Epithelial cell of proximal tubule (primary cell): ENCODE measurements around the gene OR10G2. TPM values are rescaled to one million over a fixed set of nuclear protein-coding genes. Genes with fewer than 3 reads are reported as not detected.

Source experiments
- DNase-seq: peaks from one replicate; pipeline ENCODE4 v3.0.0-alpha.2; 2011; ENCODE audit warnings: low read depth
- H3K4me3 ChIP-seq: 2 replicates; pipeline ENCODE4 v1.5.1; 2011; ENCODE audit warnings: low read depth, mild to moderate bottlenecking, low read length
- CTCF ChIP-seq: conservative IDR thresholded peaks from 2 replicates; pipeline ENCODE4 v1.5.1; 2012; ENCODE audit warnings: low read depth, mild to moderate bottlenecking, low read length
- total RNA-seq: library from RNA; depleted of rRNA; stranded (reverse); fragments of >200 nt; gene quantifications from 2 replicates; pipeline ENCODE4 v1.2.3, GENCODE V29; 2015

Gene OR10G2
- total RNA-seq, 1 donor from 2014 or later = not detected

- no peak for DNase-seq
- no peak for TF ChIP-seq CTCF
- H3K4me3 ChIP-seq = no peak overlapping the region
These were observed 33.6 kb upstream of the OR10G2 start for GRCh38 chr14:21668377-21668776.

- TF ChIP-seq CTCF = no peak
- DNase-seq = no peak
- H3K4me3 ChIP-seq = no peak overlapping the region
These were observed 22.2 kb upstream of the OR10G2 start for GRCh38 chr14:21656980-21657379.

GRCh38 chr14:21654215-21654614 is 19.5 kb upstream of the OR10G2 start:
- no peak overlapping the region for H3K4me3 ChIP-seq
- no peak for TF ChIP-seq CTCF
- DNase-seq = no peak

GRCh38 chr14:21653331-21653885 is 18.7 kb upstream of the OR10G2 start, which contains the start of gene OR4E2:
Gene OR4E2 (plus strand): TSS chr14:21653835. CDS start chr14:21665083, 11,248 bp downstream.
- no peak for DNase-seq
- TF ChIP-seq CTCF = no peak

GRCh38 chr14:21652209-21652808 is 17.6 kb upstream of the OR10G2 start:
- H3K4me3 ChIP-seq = no peak overlapping the region
- TF ChIP-seq CTCF = no peak
- no peak for DNase-seq

More at GRCh38 chr14:21653331-21653885, 18.7 kb upstream of the OR10G2 start, which contains the start of gene OR4E2:
- H3K4me3 ChIP-seq = no peak within 1 kb of the TSS

GRCh38 chr14:21647380-21647779 is 12.6 kb upstream of the OR10G2 start:
- no peak for DNase-seq
- no peak for TF ChIP-seq CTCF
- no peak overlapping the region for H3K4me3 ChIP-seq

- no peak for DNase-seq
- no peak overlapping the region for H3K4me3 ChIP-seq
- no peak for TF ChIP-seq CTCF
These were observed 8.7 kb upstream of the OR10G2 start for GRCh38 chr14:21643407-21643806.
